ENCODE data around the gene HNF1A.
"Not testable (repeated sequence)": the region's sequence is repeated elsewhere in the genome, so short reads cannot be mapped to it uniquely, and the experiment has no call there.

HNF1A gene

GRCh38 chr12:121036810-121037326 is 58.5 kb downstream of the HNF1A start:
- Histone ChIP-seq H3K27me3 (ENCODE audit: insufficient read depth, low read length, poor library complexity, severe bottlenecking) (peaks cover 74% of the 10 kb centered on the region), H3K4me3 (ENCODE audit: low read length, poor library complexity, severe bottlenecking) (no peak overlapping the region), H2AFZ (ENCODE audit: low read length) (no peak overlapping the region), H3K4me2 (ENCODE audit: low read depth, low read length, poor library complexity, severe bottlenecking) (no peak overlapping the region), H3K9ac (ENCODE audit: low read depth, low read length, poor library complexity, severe bottlenecking) (no peak overlapping the region), H3F3A (ENCODE audit: low read depth) (no peaks in the 10 kb centered on the region), H3K9me3 (ENCODE audit: insufficient read depth, low read depth, low read length) (no peaks in the 10 kb centered on the region), H3K4me1 (ENCODE audit: insufficient read depth, low read length, poor library complexity, severe bottlenecking) (peaks cover 9% of the 10 kb centered on the region), H3K9me2 (replicated peaks; ENCODE audit: low read depth, low read length) (no peaks in the 10 kb centered on the region), H3K36me3 (ENCODE audit: insufficient read depth, low read length) (no peaks in the 10 kb centered on the region), H4K20me1 (ENCODE audit: insufficient read depth, low read length, poor library complexity, severe bottlenecking) (no peaks in the 10 kb centered on the region), H3K79me2 (ENCODE audit: insufficient read depth, low read length) (no peaks in the 10 kb centered on the region)
- TF ChIP-seq EZH2phosphoT487 (IDR thresholded peaks at IDR 0.05; ENCODE audit: borderline replicate concordance) (no peak), CTCF (conservative IDR thresholded peaks at IDR 0.05; ENCODE audit: low read length) (no peak)

- no peak within 1 kb of the TSS for H3K9ac ChIP-seq (ENCODE audit: low read depth, low read length, poor library complexity, severe bottlenecking)
- H3F3A ChIP-seq (ENCODE audit: low read depth), result no peaks in the 10 kb centered on the region
- H3K4me2 ChIP-seq (ENCODE audit: low read depth, low read length, poor library complexity, severe bottlenecking), result peak within 1 kb of the TSS; percentile 66
- H3K27me3 ChIP-seq (ENCODE audit: insufficient read depth, low read length, poor library complexity, severe bottlenecking), result peaks cover 64% of the 10 kb centered on the region
- H4K20me1 ChIP-seq (ENCODE audit: insufficient read depth, low read length, poor library complexity, severe bottlenecking), result no peaks in the 10 kb centered on the region
- H3K9me3 ChIP-seq (ENCODE audit: insufficient read depth, low read depth, low read length), result no peaks in the 10 kb centered on the region
- no peaks in the 10 kb centered on the region for H3K36me3 ChIP-seq (ENCODE audit: insufficient read depth, low read length)
- H3K4me3 ChIP-seq (ENCODE audit: low read length, poor library complexity, severe bottlenecking), result peak within 1 kb of the TSS; percentile 46
- peak within 1 kb of the TSS; percentile 26; the same call in 1 of the 2 replicates for H2AFZ ChIP-seq (ENCODE audit: low read length)
- H3K79me2 ChIP-seq (ENCODE audit: insufficient read depth, low read length), result no peaks in the 10 kb centered on the region
- no peaks in the 10 kb centered on the region for H3K9me2 ChIP-seq (replicated peaks; ENCODE audit: low read depth, low read length)
- no peak for TF ChIP-seq CTCF (conservative IDR thresholded peaks at IDR 0.05; ENCODE audit: low read length)
- no peak for TF ChIP-seq EZH2phosphoT487 (IDR thresholded peaks at IDR 0.05; ENCODE audit: borderline replicate concordance)
- H3K4me1 ChIP-seq (ENCODE audit: insufficient read depth, low read length, poor library complexity, severe bottlenecking), result peaks cover 7% of the 10 kb centered on the region
These were observed 60.7 kb downstream of the HNF1A start, which contains the start of gene OASL for GRCh38 chr12:121038861-121039668. Gene OASL, minus strand, starts transcription at chr12:121039246. Its CDS starts 275 bp downstream, at chr12:121038971.

- no peaks in the 10 kb centered on the region for H3K9me2 ChIP-seq (replicated peaks; ENCODE audit: low read depth, low read length)
- H3K27me3 ChIP-seq (ENCODE audit: insufficient read depth, low read length, poor library complexity, severe bottlenecking), result peaks cover 37% of the 10 kb centered on the region
- H3K9ac ChIP-seq (ENCODE audit: low read depth, low read length, poor library complexity, severe bottlenecking), result no peak overlapping the region
- TF ChIP-seq CTCF (conservative IDR thresholded peaks at IDR 0.05; ENCODE audit: low read length), result no peak
- TF ChIP-seq EZH2phosphoT487 (IDR thresholded peaks at IDR 0.05; ENCODE audit: borderline replicate concordance), result no peak
- H3K4me3 ChIP-seq (ENCODE audit: low read length, poor library complexity, severe bottlenecking), result no peak overlapping the region
- no peaks in the 10 kb centered on the region for H3K36me3 ChIP-seq (ENCODE audit: insufficient read depth, low read length)
- no peaks in the 10 kb centered on the region for H4K20me1 ChIP-seq (ENCODE audit: insufficient read depth, low read length, poor library complexity, severe bottlenecking)
- no peaks in the 10 kb centered on the region for H3K79me2 ChIP-seq (ENCODE audit: insufficient read depth, low read length)
- H3K4me1 ChIP-seq (ENCODE audit: insufficient read depth, low read length, poor library complexity, severe bottlenecking), result no peaks in the 10 kb centered on the region
- H2AFZ ChIP-seq (ENCODE audit: low read length), result no peak overlapping the region
- H3K9me3 ChIP-seq (ENCODE audit: insufficient read depth, low read depth, low read length), result no peaks in the 10 kb centered on the region
- H3F3A ChIP-seq (ENCODE audit: low read depth), result no peaks in the 10 kb centered on the region
- no peak overlapping the region for H3K4me2 ChIP-seq (ENCODE audit: low read depth, low read length, poor library complexity, severe bottlenecking)
These were observed 64.7 kb downstream of the HNF1A start for GRCh38 chr12:121043067-121043466.

- H3K4me2 ChIP-seq (ENCODE audit: low read depth, low read length, poor library complexity, severe bottlenecking); H2AFZ ChIP-seq (ENCODE audit: low read length); H3K27me3 ChIP-seq (ENCODE audit: insufficient read depth, low read length, poor library complexity, severe bottlenecking); H3K9ac ChIP-seq (ENCODE audit: low read depth, low read length, poor library complexity, severe bottlenecking); H3K4me1 ChIP-seq (ENCODE audit: insufficient read depth, low read length, poor library complexity, severe bottlenecking); H3K79me2 ChIP-seq (ENCODE audit: insufficient read depth, low read length); H3K9me3 ChIP-seq (ENCODE audit: insufficient read depth, low read depth, low read length); H3K36me3 ChIP-seq (ENCODE audit: insufficient read depth, low read length); H4K20me1 ChIP-seq (ENCODE audit: insufficient read depth, low read length, poor library complexity, severe bottlenecking); H3F3A ChIP-seq (ENCODE audit: low read depth); H3K9me2 ChIP-seq (replicated peaks; ENCODE audit: low read depth, low read length); H3K4me3 ChIP-seq (ENCODE audit: low read length, poor library complexity, severe bottlenecking): not testable (repeated sequence)
These were observed 69.1 kb downstream of the HNF1A start for GRCh38 chr12:121047400-121047799.
